Cardiac muscle cell (in vitro differentiated cells and primary cell): ENCODE results near the gene BLM. TPM values are rescaled to one million over a fixed set of nuclear protein-coding genes. Genes with fewer than 3 reads are reported as not detected.
A peak's percentile ranks its signal among the peaks of the same experiment; 100 is the strongest.

Experiments
- DNase-seq, 2 donors: peaks; one replicate each; pipeline versions ENCODE4 v3.0.0 to v3.0.0-alpha.2; 2010 to 2017; ENCODE audit warnings: low read depth in 1 of 2, low spot score in 1 of 2
- H3K27ac ChIP-seq: fragments of 200-600 bp; sonication (generic); 2 replicates; pipeline ENCODE4 v1.5.1; 2016
- H3K27me3 ChIP-seq: fragments of 200-600 bp; sonication (generic); 2 replicates; pipeline ENCODE4 v1.6.0; 2016; ENCODE audit warnings: control low read depth
- H3K36me3 ChIP-seq: fragments of 200-600 bp; sonication (generic); 2 replicates; pipeline ENCODE4 v1.5.1; 2016; ENCODE audit warnings: control low read depth
- H3K4me1 ChIP-seq: fragments of 200-600 bp; sonication (generic); 2 replicates; pipeline ENCODE4 v1.8.1; 2017; ENCODE audit warnings: low read depth, mild to moderate bottlenecking, mixed run types
- H3K4me3 ChIP-seq: fragments of 200-600 bp; sonication (generic); 2 replicates; pipeline ENCODE4 v1.5.1; 2016; ENCODE audit warnings: mild to moderate bottlenecking
- H3K9me3 ChIP-seq: fragments of 200-600 bp; sonication (generic); 2 replicates; pipeline ENCODE4 v1.5.1; 2017; ENCODE audit warnings: low read depth, mild to moderate bottlenecking, control low read depth
- CTCF ChIP-seq: IDR thresholded peaks from 2 replicates; pipeline ENCODE4 v1.5.1; 2012; ENCODE audit warnings: low read depth, mild to moderate bottlenecking, low read length
- polyA plus RNA-seq: library from polyadenylated mRNA; unstranded; fragments of >200 nt; fragmentation: Nextera tagmentation; extraction: Ambion mirVana; gene quantifications from 2 replicates; pipeline ENCODE4 v1.2.1, GENCODE V29; 2016
- total RNA-seq: library from RNA; depleted of rRNA; stranded (reverse); fragments of >200 nt; gene quantifications from 2 replicates; pipeline ENCODE4 v1.2.3, GENCODE V29; 2016

The BLM gene
- total and polyA plus RNA-seq, 2 experiments from 2014 or later = 2.6 to 6.3 TPM

GRCh38 chr15:90677807-90678790 lies 39.0 kb upstream of the BLM start:
- TF ChIP-seq CTCF = no peak
- Histone ChIP-seq H3K4me1 (no peaks in the 10 kb centered on the region), H3K4me3 (no peak overlapping the region), H3K27ac (no peak overlapping the region), H3K36me3 (no peaks in the 10 kb centered on the region), H3K27me3 (no peaks in the 10 kb centered on the region), H3K9me3 (no peaks in the 10 kb centered on the region)
- DNase-seq = no peak

- H3K9me3 ChIP-seq = no peaks in the 10 kb centered on the region
- no peaks in the 10 kb centered on the region for H3K36me3 ChIP-seq
- H3K4me3 ChIP-seq = no peak overlapping the region
- TF ChIP-seq CTCF = no peak
- peak in 1 of 2 donors; percentile 27 for DNase-seq
- H3K27me3 ChIP-seq = no peaks in the 10 kb centered on the region
- H3K27ac ChIP-seq = no peak overlapping the region
- no peaks in the 10 kb centered on the region for H3K4me1 ChIP-seq
Observed at GRCh38 chr15:90679959-90680358, 37.2 kb upstream of the BLM start.

GRCh38 chr15:90680371-90680935 lies 36.7 kb upstream of the BLM start:
- Histone ChIP-seq H3K9me3 (no peaks in the 10 kb centered on the region), H3K27ac (no peak overlapping the region), H3K27me3 (no peaks in the 10 kb centered on the region), H3K36me3 (no peaks in the 10 kb centered on the region), H3K4me3 (no peak overlapping the region), H3K4me1 (no peaks in the 10 kb centered on the region)
- no peak for TF ChIP-seq CTCF
- DNase-seq = peak in 1 of 2 donors; percentile 86

- no peak for DNase-seq
- Histone ChIP-seq H3K27ac (no peak overlapping the region), H3K4me3 (no peak overlapping the region), H3K36me3 (no peaks in the 10 kb centered on the region), H3K4me1 (no peaks in the 10 kb centered on the region), H3K27me3 (no peaks in the 10 kb centered on the region), H3K9me3 (no peaks in the 10 kb centered on the region)
- TF ChIP-seq CTCF = no peak
Observed at GRCh38 chr15:90681056-90681455, 36.1 kb upstream of the BLM start.

- H3K27ac ChIP-seq = no peak overlapping the region
- H3K9me3 ChIP-seq = no peaks in the 10 kb centered on the region
- peak in 1 of 2 donors; percentile 84 for DNase-seq
- TF ChIP-seq CTCF = no peak
- H3K36me3 ChIP-seq = no peaks in the 10 kb centered on the region
- H3K27me3 ChIP-seq = no peaks in the 10 kb centered on the region
- H3K4me3 ChIP-seq = no peak overlapping the region
- no peaks in the 10 kb centered on the region for H3K4me1 ChIP-seq
Observed at GRCh38 chr15:90681480-90681879, 35.7 kb upstream of the BLM start.
